Measurements from ENCODE around the gene DGKG. TPM values are rescaled to one million over a fixed set of nuclear protein-coding genes. Genes with fewer than 3 reads are reported as not detected.
A peak's percentile ranks its signal among the peaks of the same experiment; 100 is the strongest.

Gene DGKG
- total and polyA plus RNA-seq, 9 of the 15 experiments (the other 6 are each of a cell fraction or from before 2014, with no cell fraction given), result 0.01 to 0.36 (median 0.15) TPM

DNA sequence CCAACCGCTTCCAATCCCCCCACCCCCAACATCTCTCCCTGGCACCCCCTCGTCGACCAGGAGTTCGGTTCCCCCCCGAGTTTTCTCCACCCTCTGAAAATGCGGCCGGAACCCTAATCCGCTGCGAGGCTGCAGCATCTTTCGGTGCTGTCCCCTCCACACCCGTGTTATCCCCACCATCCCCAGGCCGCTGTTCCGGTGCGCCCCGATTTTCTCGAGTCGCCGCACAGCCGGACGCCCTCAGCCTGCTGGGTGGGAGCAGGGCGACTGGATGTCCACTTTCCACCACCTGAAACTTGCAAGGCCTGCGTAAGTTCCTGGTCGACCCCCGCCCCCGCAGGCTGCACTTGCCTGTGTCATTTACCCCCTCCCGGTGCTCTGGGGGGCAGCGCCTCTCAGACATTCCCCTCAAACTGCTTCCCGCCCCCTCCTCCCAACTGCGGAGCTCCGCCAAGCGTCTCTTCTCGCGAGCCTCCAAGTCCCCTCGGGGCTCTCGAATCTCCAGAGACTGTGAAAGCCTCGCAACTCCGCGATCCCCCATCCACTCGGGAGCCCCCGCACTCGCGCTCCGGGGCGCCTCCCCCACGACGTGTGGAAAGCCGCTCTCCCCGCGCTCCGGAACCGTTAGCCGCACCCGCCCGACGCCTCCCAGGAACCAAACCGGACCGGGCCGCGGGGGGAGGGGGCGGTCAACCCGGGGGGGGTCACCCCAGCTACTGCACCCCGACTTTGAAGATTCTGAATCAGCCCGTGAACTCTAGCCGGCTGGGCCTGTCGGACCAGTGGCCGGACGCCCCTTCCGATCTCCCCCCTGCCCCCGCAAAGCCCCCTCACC lies 253.7 kb downstream of the DGKG start (continued):
- TF ChIP-seq, protein P1, sequence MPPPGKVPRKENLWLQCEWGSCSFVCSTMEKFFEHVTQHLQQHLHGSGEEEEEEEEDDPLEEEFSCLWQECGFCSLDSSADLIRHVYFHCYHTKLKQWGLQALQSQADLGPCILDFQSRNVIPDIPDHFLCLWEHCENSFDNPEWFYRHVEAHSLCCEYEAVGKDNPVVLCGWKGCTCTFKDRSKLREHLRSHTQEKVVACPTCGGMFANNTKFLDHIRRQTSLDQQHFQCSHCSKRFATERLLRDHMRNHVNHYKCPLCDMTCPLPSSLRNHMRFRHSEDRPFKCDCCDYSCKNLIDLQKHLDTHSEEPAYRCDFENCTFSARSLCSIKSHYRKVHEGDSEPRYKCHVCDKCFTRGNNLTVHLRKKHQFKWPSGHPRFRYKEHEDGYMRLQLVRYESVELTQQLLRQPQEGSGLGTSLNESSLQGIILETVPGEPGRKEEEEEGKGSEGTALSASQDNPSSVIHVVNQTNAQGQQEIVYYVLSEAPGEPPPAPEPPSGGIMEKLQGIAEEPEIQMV (tag; conservative IDR thresholded peaks at IDR 0.05; ENCODE audit: low read depth), result no peak
- TF ChIP-seq, protein P2, sequence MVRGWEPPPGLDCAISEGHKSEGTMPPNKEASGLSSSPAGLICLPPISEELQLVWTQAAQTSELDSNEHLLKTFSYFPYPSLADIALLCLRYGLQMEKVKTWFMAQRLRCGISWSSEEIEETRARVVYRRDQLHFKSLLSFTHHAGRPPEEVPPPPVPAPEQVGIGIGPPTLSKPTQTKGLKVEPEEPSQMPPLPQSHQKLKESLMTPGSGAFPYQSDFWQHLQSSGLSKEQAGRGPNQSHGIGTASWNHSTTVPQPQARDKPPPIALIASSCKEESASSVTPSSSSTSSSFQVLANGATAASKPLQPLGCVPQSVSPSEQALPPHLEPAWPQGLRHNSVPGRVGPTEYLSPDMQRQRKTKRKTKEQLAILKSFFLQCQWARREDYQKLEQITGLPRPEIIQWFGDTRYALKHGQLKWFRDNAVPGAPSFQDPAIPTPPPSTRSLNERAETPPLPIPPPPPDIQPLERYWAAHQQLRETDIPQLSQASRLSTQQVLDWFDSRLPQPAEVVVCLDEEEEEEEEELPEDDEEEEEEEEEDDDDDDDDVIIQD (CRISPR knock-in tag; IDR thresholded peaks at IDR 0.05), result no peak
- no peak for TF ChIP-seq TAL1 (IDR thresholded peaks at IDR 0.05)
- TF ChIP-seq HDAC6 (IDR thresholded peaks at IDR 0.05; ENCODE audit: low read depth, low read length), result no peak
- TF ChIP-seq, protein P3, sequence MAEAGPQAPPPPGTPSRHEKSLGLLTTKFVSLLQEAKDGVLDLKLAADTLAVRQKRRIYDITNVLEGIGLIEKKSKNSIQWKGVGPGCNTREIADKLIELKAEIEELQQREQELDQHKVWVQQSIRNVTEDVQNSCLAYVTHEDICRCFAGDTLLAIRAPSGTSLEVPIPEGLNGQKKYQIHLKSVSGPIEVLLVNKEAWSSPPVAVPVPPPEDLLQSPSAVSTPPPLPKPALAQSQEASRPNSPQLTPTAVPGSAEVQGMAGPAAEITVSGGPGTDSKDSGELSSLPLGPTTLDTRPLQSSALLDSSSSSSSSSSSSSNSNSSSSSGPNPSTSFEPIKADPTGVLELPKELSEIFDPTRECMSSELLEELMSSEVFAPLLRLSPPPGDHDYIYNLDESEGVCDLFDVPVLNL (CRISPR knock-in tag; IDR thresholded peaks at IDR 0.05; ENCODE audit: low read depth), result no peak
- TF ChIP-seq, protein P4, sequence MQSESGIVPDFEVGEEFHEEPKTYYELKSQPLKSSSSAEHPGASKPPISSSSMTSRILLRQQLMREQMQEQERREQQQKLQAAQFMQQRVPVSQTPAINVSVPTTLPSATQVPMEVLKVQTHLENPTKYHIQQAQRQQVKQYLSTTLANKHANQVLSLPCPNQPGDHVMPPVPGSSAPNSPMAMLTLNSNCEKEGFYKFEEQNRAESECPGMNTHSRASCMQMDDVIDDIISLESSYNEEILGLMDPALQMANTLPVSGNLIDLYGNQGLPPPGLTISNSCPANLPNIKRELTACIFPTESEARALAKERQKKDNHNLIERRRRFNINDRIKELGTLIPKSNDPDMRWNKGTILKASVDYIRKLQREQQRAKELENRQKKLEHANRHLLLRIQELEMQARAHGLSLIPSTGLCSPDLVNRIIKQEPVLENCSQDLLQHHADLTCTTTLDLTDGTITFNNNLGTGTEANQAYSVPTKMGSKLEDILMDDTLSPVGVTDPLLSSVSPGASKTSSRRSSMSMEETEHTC (IDR thresholded peaks at IDR 0.05), result 0 out of 2 replicates have a peak, but pooled peaks have one; percentile 6
- no peak for TF ChIP-seq STAT5A (IDR thresholded peaks at IDR 0.05; ENCODE audit: borderline replicate concordance, low read length)
- TF ChIP-seq ZC3H11A (IDR thresholded peaks at IDR 0.05; ENCODE audit: low read depth, low read length), result no peak
- no peak for TF ChIP-seq MYNN (IDR thresholded peaks at IDR 0.05)
- no peak for TF ChIP-seq MYNN (CRISPR knock-in tag; IDR thresholded peaks at IDR 0.05)
- TF ChIP-seq PYGO2 (tag; IDR thresholded peaks at IDR 0.05), result no peak
- TF ChIP-seq YBX1 (IDR thresholded peaks at IDR 0.05), result no peak
- TF ChIP-seq, protein P5, sequence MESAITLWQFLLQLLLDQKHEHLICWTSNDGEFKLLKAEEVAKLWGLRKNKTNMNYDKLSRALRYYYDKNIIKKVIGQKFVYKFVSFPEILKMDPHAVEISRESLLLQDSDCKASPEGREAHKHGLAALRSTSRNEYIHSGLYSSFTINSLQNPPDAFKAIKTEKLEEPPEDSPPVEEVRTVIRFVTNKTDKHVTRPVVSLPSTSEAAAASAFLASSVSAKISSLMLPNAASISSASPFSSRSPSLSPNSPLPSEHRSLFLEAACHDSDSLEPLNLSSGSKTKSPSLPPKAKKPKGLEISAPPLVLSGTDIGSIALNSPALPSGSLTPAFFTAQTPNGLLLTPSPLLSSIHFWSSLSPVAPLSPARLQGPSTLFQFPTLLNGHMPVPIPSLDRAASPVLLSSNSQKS (CRISPR knock-in tag; IDR thresholded peaks at IDR 0.05), result no peak
- no peak for TF ChIP-seq NR3C1 (CRISPR knock-in tag; IDR thresholded peaks at IDR 0.05)
- TF ChIP-seq HMG20B (CRISPR knock-in tag; IDR thresholded peaks at IDR 0.05), result no peak
- TF ChIP-seq NFATC3 (IDR thresholded peaks at IDR 0.05), result no peak
- no peak for TF ChIP-seq PHB2 (IDR thresholded peaks at IDR 0.05; ENCODE audit: low read depth)
- TF ChIP-seq ZNF232 (CRISPR knock-in tag; IDR thresholded peaks at IDR 0.05), result no peak
- no peak for TF ChIP-seq ZNF3 (CRISPR knock-in tag; IDR thresholded peaks at IDR 0.05)
- TF ChIP-seq, protein P6, sequence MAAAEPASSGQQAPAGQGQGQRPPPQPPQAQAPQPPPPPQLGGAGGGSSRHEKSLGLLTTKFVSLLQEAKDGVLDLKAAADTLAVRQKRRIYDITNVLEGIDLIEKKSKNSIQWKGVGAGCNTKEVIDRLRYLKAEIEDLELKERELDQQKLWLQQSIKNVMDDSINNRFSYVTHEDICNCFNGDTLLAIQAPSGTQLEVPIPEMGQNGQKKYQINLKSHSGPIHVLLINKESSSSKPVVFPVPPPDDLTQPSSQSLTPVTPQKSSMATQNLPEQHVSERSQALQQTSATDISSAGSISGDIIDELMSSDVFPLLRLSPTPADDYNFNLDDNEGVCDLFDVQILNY (CRISPR knock-in tag; IDR thresholded peaks at IDR 0.05), result no peak
- TF ChIP-seq NFE2L1 (tag; IDR thresholded peaks at IDR 0.05; ENCODE audit: borderline replicate concordance, low read depth), result no peak
- no peak for TF ChIP-seq ZNF561 (CRISPR knock-in tag; conservative IDR thresholded peaks at IDR 0.05)
